NCI-H2227 (cell line): ENCODE data around the gene CDCA3.
A peak's percentile ranks its signal among the peaks of the same experiment; 100 is the strongest.

Source experiments
- DNase-seq: peaks from one replicate; lab custom pipeline; 2025; ENCODE audit not compliant: unreplicated experiment; lab: John Stamatoyannopoulos, UW

CDCA3 gene

GRCh38 chr12:6821591-6822425 lies 29.3 kb downstream of the CDCA3 start, which contains the start of gene GPR162:
GPR162 (plus strand) TSS chr12:6821821; CDS start chr12:6823899, 2,078 bp downstream.
- DNase-seq: peak; percentile 75

- no peak for DNase-seq
Measured at GRCh38 chr12:6820166-6820565, 30.9 kb downstream of the CDCA3 start.

DNA sequence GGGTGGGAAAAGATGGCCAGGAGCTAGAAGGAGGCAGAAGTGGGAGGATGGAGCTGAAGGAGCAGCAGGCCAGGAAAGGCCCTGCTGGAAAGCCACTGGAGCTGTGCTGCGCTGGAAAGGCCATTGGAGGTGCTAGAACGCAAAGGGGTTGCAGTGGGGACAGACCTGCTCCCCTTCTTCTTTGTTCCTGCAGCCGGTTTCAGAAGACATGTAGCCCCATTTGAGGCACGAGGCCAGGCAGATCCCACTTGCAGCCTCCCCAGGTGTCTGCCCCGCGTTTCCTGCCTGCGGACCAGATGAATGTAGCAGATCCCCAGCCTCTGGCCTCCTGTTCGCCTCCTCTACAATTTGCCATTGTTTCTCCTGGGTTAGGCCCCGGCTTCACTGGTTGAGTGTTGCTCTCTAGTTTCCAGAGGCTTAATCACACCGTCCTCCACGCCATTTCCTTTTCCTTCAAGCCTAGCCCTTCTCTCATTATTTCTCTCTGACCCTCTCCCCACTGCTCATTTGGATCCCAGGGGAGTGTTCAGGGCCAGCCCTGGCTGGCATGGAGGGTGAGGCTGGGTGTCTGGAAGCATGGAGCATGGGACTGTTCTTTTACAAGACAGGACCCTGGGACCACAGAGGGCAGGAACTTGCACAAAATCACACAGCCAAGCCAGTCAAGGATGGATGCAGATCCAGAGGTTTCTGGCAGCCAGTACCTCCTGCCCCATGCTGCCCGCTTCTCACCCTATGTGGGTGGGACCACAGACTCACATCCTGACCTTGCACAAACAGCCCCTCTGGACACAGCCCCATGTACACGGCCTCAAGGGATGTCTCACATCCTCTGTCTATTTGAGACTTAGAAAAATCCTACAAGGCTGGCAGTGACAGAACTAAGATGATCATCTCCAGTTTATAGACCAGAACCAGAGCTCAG lies 31.7 kb downstream of the CDCA3 start:
- no peak for DNase-seq

DNA sequence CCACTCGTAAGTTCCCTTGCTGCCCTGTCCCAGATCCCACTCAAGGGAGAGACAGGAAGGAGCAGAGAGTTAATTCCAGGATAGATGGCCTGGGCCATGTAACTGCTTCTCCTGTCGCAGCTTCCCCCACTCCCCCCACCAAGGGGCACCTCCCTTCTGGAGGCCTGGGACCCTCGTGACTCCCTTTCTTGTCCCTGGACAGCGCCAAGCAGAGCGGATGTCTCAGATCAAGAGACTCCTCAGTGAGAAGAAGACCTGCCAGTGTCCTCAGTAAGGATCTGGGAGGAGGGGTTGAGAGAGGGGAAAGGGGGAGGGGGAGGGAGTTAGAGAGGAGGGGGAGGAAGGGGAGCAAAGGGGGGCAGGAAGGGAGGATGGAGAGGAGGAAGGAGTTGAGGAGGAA lies 32.4 kb downstream of the CDCA3 start:
- no peak for DNase-seq

DNA sequence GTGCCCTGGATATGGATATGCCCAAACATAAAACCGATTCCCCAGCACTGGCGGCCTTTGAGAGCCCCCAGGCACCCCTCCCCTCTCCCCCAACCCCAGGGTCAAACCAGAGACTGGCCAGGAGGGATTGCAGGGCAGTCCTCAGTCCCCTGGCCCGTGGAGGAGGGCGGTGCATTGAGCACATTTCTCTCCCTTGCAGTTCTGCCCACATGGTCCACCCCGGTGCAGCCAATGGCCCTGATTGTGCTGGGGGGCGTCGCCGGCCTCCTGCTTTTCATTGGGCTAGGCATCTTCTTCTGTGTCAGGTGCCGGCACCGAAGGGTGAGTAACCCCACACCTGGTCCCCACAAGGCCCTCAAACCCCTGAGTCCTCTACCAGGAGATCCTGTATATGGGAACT lies 32.9 kb downstream of the CDCA3 start:
- no peak for DNase-seq

- DNase-seq: no peak
Measured at GRCh38 chr12:6817662-6818157, 33.4 kb downstream of the CDCA3 start.

GRCh38 chr12:6817098-6817497 lies 34.0 kb downstream of the CDCA3 start:
- no peak for DNase-seq

DNA sequence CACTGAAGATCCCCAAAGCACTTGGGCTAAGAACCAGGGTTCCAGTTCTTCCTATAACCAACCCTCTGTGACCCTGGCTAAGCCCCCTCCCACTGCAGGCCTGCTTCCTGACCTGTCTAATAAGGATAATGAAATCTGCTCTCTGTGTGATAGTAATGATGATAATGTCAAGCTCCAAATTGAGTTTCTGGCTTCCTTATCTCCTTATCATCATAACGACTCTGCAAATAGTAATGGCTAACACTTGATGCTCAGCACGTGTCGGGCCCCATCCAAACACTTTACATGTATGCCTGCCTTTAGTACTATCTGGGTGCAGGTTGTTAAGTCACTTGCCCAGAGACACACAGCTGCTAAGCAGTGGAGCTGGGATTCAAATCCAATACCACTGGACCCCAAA lies 34.5 kb downstream of the CDCA3 start:
- DNase-seq: no peak

- DNase-seq: no peak
Measured at GRCh38 chr12:6813363-6813762, 37.7 kb downstream of the CDCA3 start.

GRCh38 chr12:6810758-6811157 lies 40.3 kb downstream of the CDCA3 start:
- no peak for DNase-seq

GRCh38 chr12:6809056-6809455 lies 42.0 kb downstream of the CDCA3 start:
- DNase-seq: no peak

GRCh38 chr12:6807170-6807569 lies 43.9 kb downstream of the CDCA3 start:
- no peak for DNase-seq

GRCh38 chr12:6799147-6799546 lies 51.9 kb downstream of the CDCA3 start:
- DNase-seq: no peak
